Stomach (tissue), 9 donors: ENCODE measurements around the gene TINAG. TPM values are rescaled to one million over a fixed set of nuclear protein-coding genes. Genes with fewer than 3 reads are reported as not detected.

ENCODE experiments used
- DNase-seq, 2 donors: peaks; one replicate each; pipeline versions ENCODE4 v3.0.0 to v3.0.0-alpha.2; 2013 to 2019
- H3K27ac ChIP-seq, 5 donors: fragments of 200-600 bp in 4 of 5; sonication (generic) in 4 of 5; one replicate each; pipeline ENCODE4 v1.5.1; 2013 to 2019; ENCODE audit warnings: mild to moderate bottlenecking in 1 of 5, moderate library complexity in 1 of 5
- H3K27me3 ChIP-seq, 3 donors: fragments of 200-600 bp; sonication (generic); one replicate each; pipeline ENCODE4 v1.5.1; 2017 to 2019; ENCODE audit warnings: mixed run types in 1 of 3
- H3K36me3 ChIP-seq, 4 donors: fragments of 200-600 bp; sonication (generic); 1 replicate in 3 of 4; 2 replicates in 1 of 4; pipeline ENCODE4 v1.5.1; 2016 to 2019
- H3K4me1 ChIP-seq, 4 donors: fragments of 200-600 bp; sonication (generic); one replicate each; pipeline ENCODE4 v1.5.1; 2016 to 2019
- H3K4me3 ChIP-seq, 4 donors: fragments of 200-600 bp; sonication (generic) in 3 of 4; one replicate each; pipeline ENCODE4 v1.5.1; 2016 to 2019; ENCODE audit warnings: mild to moderate bottlenecking in 1 of 4
- H3K9me3 ChIP-seq, 4 donors: fragments of 200-600 bp; sonication (generic); one replicate each; pipeline ENCODE4 v1.5.1; 2016 to 2019
- EP300 ChIP-seq: sonication (generic); formaldehyde crosslinking; IDR thresholded peaks from one replicate; pipeline ENCODE4 v1.6.1; 2017; ENCODE audit warnings: antibody characterized with exemption
- POLR2A ChIP-seq, 4 donors: fragments of 450-650 bp; IDR thresholded peaks; one replicate each; pipeline ENCODE4 v1.6.1; 2016; ENCODE audit warnings: antibody characterized with exemption in 4 of 4, control low read depth in 2 of 4, mild to moderate bottlenecking in 1 of 4, moderate library complexity in 1 of 4
- POLR2AphosphoS5 ChIP-seq, 3 donors: sonication (generic); formaldehyde crosslinking; IDR thresholded peaks; one replicate each; pipeline ENCODE4 v1.6.1; 2016; ENCODE audit warnings: antibody characterized with exemption in 3 of 3
- WGBS, 5 donors: extraction: QIAGEN DNeasy Blood & Tissue Kit in 3 of 5; methylation state at CpG; one replicate each; pipeline versions ENCODE4 v1.1.5 to v1.1.7; 2013 to 2018; 5-methylcytosine and 5-hydroxymethylcytosine counted together
- intact Hi-C: fragments of 100-400 bp; cut with DNase I; formaldehyde crosslinking; loops from one replicate; pipeline ENCODE4 v1.15.1; 2023; ENCODE audit warnings: low total_unique reads
- polyA plus RNA-seq, 3 donors: library from polyadenylated mRNA; stranded (reverse); fragments of 200-250 nt; gene quantifications; one replicate each; pipeline ENCODE4 v1.2.3, GENCODE V29; 2013
- total RNA-seq, 5 donors: library from RNA; depleted of rRNA; stranded (reverse); fragments of >200 nt; gene quantifications; one replicate each; pipeline versions ENCODE4 v1.1.0 to v1.2.3, GENCODE V29; 2014 to 2016
- TF ChIP-seq, protein P1 (sequence below), 7 experiments: fragments of 450-650 bp in 4 of 7; fragments of 200-600 bp in 3 of 7; sonication (generic) in 3 of 7; IDR thresholded peaks; one replicate each; pipeline ENCODE4 v1.5.1; 2016 to 2019; ENCODE audit warnings: antibody characterized with exemption in 7 of 7, control low read depth in 2 of 7, mild to moderate bottlenecking in 1 of 7
- donor health status: healthy with polysubstance abuse.
- donor health status: Bipolar disorder and iron deficiency.
- donor health status: healthy.

The TINAG gene
- total and polyA plus RNA-seq, 8 donors = 2.2 to 3.5 TPM; not detected in 6

GRCh38 chr6:54386295-54386694 lies 78.1 kb downstream of the TINAG start:
- intact Hi-C loops = no loop called here
- TF ChIP-seq POLR2AphosphoS5 (IDR thresholded peaks at IDR 0.05) (no peak), EP300 (no peak), POLR2A (IDR thresholded peaks at IDR 0.05) (no peak)
- TF ChIP-seq, protein P1, sequence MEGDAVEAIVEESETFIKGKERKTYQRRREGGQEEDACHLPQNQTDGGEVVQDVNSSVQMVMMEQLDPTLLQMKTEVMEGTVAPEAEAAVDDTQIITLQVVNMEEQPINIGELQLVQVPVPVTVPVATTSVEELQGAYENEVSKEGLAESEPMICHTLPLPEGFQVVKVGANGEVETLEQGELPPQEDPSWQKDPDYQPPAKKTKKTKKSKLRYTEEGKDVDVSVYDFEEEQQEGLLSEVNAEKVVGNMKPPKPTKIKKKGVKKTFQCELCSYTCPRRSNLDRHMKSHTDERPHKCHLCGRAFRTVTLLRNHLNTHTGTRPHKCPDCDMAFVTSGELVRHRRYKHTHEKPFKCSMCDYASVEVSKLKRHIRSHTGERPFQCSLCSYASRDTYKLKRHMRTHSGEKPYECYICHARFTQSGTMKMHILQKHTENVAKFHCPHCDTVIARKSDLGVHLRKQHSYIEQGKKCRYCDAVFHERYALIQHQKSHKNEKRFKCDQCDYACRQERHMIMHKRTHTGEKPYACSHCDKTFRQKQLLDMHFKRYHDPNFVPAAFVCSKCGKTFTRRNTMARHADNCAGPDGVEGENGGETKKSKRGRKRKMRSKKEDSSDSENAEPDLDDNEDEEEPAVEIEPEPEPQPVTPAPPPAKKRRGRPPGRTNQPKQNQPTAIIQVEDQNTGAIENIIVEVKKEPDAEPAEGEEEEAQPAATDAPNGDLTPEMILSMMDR (IDR thresholded peaks at IDR 0.05) = no peak
- Histone ChIP-seq H3K4me1 (no peaks in the 10 kb centered on the region), H3K27me3 (no peaks in the 10 kb centered on the region), H3K27ac (no peak overlapping the region), H3K4me3 (no peak overlapping the region), H3K36me3 (no peaks in the 10 kb centered on the region), H3K9me3 (no peaks in the 10 kb centered on the region)
- no peak for DNase-seq
- 84 to 92% (median 89%) methylated on average over 5 of the region's 5 CpGs for WGBS, 5 donors

DNA sequence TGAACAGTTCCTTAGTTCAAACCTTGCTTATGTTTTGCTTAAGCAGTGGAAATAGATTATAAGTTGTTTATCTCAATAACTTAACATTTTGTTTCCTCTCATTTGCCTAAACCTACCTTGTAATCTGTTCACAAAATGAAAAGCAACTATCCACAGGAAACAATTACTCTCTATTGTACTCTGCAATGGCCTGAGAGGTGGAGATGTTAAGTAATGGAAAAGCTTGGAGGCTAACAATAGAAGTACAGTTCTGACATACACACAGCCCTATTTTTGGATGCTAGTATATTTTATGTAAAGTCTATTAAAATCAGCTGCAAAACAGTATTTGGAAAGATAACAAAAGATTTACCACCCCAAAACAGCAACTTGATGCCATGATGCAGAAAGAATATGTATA lies 82.1 kb downstream of the TINAG start:
- Histone ChIP-seq H3K4me1 (no peaks in the 10 kb centered on the region), H3K4me3 (no peak overlapping the region), H3K27ac (no peak overlapping the region), H3K9me3 (no peaks in the 10 kb centered on the region), H3K36me3 (no peaks in the 10 kb centered on the region), H3K27me3 (no peaks in the 10 kb centered on the region)
- no peak for DNase-seq
- intact Hi-C loops = no loop called here
- TF ChIP-seq POLR2AphosphoS5 (IDR thresholded peaks at IDR 0.05) (no peak), EP300 (no peak), POLR2A (IDR thresholded peaks at IDR 0.05) (no peak)
- TF ChIP-seq, protein P1 (IDR thresholded peaks at IDR 0.05) = no peak

GRCh38 chr6:54391577-54391976 lies 83.3 kb downstream of the TINAG start:
- DNase-seq = no peak
- WGBS, 5 donors = 69 to 81% (median 72%) methylated on average over 5 of the region's 5 CpGs
- intact Hi-C loops = no loop called here
- Histone ChIP-seq H3K27ac (no peak overlapping the region), H3K27me3 (no peaks in the 10 kb centered on the region), H3K4me1 (no peaks in the 10 kb centered on the region), H3K4me3 (no peak overlapping the region), H3K36me3 (no peaks in the 10 kb centered on the region), H3K9me3 (no peaks in the 10 kb centered on the region)
- no peak for TF ChIP-seq POLR2AphosphoS5 (IDR thresholded peaks at IDR 0.05)
- TF ChIP-seq POLR2A (IDR thresholded peaks at IDR 0.05) = no peak
- TF ChIP-seq, protein P1 (IDR thresholded peaks at IDR 0.05) = no peak
- TF ChIP-seq EP300 = no peak

DNA sequence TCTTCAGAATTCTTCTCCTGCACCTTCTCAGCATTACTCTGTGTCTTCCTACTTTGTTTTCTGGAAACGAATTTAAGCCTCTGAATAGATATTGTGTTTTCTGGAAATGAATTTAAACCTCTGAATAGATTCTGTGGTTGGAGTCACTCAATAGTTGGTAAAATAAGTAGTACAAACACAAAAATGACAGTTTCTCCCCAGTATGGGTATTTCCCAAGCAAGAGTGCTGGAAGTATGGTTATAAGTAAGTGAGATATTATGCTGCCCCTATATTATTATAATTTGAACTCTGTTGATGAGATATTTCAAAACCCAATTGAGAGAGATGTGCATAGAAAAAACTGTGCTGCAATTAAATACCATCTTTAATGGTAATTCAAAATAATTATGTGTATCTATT lies 94.9 kb downstream of the TINAG start:
- WGBS, 5 donors = 56 to 70% (median 60%) methylated on average over 1 of the region's 1 CpG
- intact Hi-C loops = no loop called here
- no peak for DNase-seq

More for the DNA sequence above, 94.9 kb downstream of the TINAG start:
- Histone ChIP-seq H3K4me3 (no peak overlapping the region), H3K27me3 (no peaks in the 10 kb centered on the region), H3K4me1 (no peaks in the 10 kb centered on the region), H3K27ac (no peak overlapping the region), H3K36me3 (no peaks in the 10 kb centered on the region), H3K9me3 (no peaks in the 10 kb centered on the region)
- TF ChIP-seq POLR2A (IDR thresholded peaks at IDR 0.05) = no peak
- TF ChIP-seq, protein P1 (IDR thresholded peaks at IDR 0.05) = no peak
